A172 (cell line): ENCODE measurements around the gene MTERF2. TPM values are rescaled to one million over a fixed set of nuclear protein-coding genes. Genes with fewer than 3 reads are reported as not detected.
"Not testable (repeated sequence)": the region's sequence is repeated elsewhere in the genome, so short reads cannot be mapped to it uniquely, and the experiment has no call there.

ENCODE experiments used
- DNase-seq: peaks from one replicate; pipeline ENCODE4 v3.0.0-alpha.2; 2015; ENCODE audit warnings: low spot score
- total RNA-seq: library from RNA; depleted of rRNA; stranded (reverse); fragments of >200 nt; shearing (Covaris generic); gene quantifications from 2 replicates; pipeline ENCODE4 v1.2.3, GENCODE V29; 2014; rRNA removed

MTERF2 gene, protein sequence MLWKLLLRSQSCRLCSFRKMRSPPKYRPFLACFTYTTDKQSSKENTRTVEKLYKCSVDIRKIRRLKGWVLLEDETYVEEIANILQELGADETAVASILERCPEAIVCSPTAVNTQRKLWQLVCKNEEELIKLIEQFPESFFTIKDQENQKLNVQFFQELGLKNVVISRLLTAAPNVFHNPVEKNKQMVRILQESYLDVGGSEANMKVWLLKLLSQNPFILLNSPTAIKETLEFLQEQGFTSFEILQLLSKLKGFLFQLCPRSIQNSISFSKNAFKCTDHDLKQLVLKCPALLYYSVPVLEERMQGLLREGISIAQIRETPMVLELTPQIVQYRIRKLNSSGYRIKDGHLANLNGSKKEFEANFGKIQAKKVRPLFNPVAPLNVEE
- total RNA-seq, result 10.2 and 13.6 TPM in 2 replicates

DNA sequence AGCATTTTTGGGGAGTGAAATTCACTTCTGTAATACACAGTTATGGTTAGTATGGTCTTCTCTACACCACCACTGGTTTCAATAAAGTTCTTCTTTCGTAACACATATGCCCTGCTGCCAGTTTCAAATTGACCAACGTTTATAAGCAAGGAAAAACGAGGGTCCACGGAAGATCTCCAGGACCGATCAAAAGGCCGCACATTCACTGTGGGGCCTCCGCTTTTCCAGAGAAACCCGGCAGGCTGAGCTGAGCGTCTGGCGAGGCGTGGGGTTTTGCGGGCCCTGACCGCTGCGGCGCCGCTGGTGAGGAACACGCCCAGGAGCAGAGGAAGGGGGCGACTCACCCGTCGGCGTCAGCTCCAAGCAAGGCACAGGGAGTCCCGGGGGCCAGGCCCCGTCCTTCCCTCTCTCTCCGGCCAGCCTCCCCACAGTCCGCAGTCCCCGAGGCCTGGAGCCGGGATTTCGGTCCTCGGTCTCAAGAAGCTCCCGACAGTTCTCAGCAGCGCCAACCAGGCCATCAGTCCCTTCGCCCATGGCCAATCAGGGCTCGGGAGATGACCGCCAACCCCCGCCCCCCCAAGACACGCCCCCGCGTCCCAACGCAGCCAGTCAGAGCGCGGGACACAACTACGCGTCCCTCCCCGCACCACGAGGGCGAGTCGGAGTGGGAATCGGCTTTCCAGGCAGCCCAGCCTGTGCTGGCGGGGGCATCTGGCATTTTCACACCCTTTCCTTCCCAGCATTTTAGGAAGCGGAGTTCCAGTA lies at the start of gene MTERF2:
Gene MTERF2 (minus strand): TSS at position 522 of the 765 bp plus-strand sequence. CDS start 8,432 bp downstream, outside the sequence.
- DNase-seq, result peak; percentile 88

DNA sequence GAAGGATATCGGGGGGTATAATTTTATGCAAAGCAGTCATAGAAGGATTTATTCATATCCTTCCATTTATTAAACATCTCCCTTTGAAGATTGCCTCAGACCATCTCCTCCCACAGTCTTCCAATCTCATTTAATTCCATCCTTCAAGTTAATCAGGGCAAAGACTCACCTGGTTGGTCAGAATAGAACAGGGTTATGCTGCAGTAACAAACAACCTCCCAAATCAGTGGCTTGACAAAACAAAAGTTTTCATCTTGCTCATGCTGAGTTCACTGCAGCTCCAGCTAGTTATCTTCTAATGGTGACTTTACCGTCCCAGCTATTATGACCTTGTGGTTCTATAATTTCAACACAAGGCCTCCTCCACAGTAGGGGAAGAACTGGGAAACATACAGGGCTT lies 48.8 kb upstream of the MTERF2 start:
- DNase-seq, result no peak

DNA sequence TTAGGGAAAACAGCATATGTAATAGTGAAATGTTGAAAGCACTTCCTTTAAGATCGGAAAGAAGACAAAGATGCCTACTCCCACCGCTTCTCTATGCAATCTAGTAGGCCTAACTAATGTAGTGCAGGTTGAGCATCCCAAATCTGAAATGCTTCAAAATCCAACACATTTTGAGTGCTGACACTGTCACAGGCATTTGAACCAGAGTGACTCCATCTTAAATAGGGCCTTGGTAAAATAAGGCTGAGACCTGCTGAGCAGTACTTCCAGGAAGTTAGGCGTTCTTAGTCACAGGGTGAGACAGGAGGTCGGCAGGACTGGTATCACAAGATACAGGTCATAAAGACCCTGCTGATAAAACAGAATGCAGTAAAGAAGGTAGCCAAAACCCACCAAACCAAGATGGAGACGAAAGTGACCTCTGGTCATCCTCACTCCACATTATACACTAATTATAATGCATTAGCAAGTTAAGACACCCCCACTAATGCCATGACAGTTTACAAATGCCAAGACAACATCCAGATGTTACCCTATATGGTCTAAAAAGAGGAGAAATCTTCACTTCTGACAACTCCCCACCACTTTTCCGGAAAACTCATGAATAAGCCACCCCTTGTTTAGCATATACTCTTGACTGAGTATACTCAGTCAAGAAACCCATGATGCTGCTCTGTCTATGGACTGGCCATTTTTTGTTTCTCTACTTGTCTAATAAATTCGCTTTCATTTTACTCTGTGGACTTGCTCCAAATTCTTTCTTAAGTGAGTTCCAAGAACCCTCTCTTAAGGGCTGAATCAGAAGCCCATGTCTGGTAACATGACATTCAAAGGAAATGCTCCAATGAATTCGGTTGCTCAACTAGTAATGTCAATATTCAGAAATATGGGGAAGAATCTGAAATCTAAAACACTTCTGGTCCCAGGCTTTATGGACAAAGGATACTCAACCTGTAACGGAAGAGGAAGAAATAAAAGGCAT lies 47.1 kb upstream of the MTERF2 start:
- no peak for DNase-seq

DNA sequence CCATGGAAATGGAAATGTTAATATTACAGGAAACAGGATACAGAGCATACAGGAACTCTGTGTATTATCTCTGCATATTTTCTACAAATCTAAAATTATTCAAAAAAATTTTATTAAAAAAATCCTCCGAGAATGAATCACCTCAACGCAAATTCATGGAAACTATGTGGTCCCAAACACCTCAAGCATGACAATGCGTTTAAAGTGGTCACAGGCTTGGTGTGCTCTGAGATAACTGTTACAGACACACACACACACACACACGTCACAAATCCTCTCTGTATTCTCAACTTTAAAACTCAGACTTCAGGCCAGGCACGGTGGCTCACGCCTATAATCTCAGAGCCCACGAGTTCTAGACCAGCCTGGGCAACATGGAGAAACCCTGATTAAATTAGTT lies 45.3 kb upstream of the MTERF2 start:
- no peak for DNase-seq

GRCh38 chr12:107031061-107031460 lies 44.1 kb upstream of the MTERF2 start:
- DNase-seq, result no peak

DNA sequence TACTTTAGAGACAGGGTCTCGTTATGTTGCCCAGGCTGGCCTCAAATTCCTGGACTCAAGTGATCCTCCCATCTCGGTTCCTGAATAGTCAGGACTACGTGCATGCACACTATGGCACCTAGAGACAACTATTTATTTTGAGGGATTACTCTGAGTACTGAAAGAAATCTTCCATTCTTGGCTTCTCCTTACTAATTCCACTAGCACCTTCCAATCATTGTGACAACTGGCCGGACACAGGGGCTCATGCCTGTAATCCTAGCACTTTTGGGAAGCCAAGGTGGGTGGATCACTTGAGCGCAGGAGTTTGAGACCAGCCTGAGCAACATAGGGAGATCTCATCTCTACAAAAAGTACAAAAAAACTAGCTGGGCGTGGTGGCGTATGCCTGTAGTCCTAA lies 42.1 kb upstream of the MTERF2 start:
- DNase-seq, result no peak

GRCh38 chr12:107027636-107028053 lies 40.7 kb upstream of the MTERF2 start:
- peak; percentile 64 for DNase-seq

GRCh38 chr12:107026806-107027635 lies 40.1 kb upstream of the MTERF2 start:
- no peak for DNase-seq

GRCh38 chr12:107026356-107026755 lies 39.4 kb upstream of the MTERF2 start:
- not testable (repeated sequence) for DNase-seq

- DNase-seq, result no peak
Measured at GRCh38 chr12:107025671-107026070, 38.7 kb upstream of the MTERF2 start.

- DNase-seq, result no peak
Measured at GRCh38 chr12:107019546-107019945, 32.6 kb upstream of the MTERF2 start.

DNA sequence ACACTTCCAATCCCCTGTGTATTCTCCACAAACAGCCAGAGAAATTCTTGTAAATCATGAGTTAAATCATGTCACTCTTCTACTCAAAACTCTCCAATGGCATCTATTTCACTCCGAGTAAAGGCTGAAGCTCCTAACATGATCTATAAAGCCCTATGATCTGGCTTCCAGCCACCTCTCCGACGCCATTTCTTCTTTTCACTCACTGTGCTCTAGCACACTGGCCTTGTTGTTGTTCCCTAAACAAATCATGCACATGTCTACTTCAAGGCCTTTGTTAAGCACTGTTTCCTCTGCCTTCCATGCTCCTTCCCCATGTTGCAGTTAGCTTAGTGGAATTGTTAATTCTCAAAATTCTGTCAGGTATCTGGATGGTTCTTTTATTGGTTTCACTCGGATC lies 30.1 kb upstream of the MTERF2 start:
- no peak for DNase-seq

DNA sequence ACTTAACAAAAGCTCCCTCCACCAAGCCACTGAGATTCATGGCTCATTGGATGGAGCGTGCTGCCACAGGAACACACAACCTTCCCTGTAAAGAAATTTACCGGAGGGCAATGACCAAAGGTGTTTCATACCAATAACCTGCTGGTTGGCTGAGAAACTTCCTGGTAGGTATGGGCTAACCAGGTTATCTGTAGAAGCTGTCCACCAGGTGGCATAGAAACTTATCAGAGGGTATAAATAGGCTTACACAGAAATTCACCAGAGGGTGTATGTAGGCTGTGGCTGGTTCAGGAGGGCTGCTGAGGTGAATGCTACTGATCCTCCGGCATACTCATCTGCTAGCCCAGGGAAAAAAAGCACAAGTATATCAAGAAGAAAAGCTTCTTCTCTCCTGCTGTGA lies 27.1 kb upstream of the MTERF2 start:
- no peak for DNase-seq

DNA sequence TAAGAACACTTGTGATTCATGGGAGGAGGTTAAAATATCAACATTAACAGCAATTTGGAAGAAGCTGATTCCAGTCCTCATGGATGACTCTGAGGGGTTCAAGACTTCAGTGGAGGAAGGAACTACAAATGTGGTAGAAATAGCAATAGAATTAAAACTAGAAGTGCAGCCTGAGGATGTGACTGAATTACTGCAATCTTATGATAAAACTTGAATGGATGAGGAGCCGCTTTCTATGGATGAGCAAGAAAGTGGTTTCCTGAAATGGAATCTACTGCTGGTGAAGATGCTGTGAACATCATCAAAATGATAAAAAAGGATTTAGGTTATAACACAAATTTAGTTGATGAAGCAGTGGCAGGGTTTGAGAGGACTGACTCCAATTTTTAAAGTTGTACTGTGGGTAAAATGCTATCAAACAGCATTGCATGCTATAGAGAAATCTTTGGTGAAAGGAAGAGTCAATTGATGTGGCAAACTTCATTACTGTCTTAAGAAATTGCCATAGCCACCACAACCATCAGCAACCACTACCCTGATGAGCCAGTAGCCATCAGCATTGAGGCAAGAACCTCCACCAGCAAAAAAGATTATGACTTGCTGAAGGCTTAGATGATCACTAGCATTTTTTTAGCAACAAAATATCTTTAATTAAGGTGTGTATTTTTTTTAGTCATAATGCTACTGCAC lies 25.9 kb upstream of the MTERF2 start:
- DNase-seq, result no peak

DNA sequence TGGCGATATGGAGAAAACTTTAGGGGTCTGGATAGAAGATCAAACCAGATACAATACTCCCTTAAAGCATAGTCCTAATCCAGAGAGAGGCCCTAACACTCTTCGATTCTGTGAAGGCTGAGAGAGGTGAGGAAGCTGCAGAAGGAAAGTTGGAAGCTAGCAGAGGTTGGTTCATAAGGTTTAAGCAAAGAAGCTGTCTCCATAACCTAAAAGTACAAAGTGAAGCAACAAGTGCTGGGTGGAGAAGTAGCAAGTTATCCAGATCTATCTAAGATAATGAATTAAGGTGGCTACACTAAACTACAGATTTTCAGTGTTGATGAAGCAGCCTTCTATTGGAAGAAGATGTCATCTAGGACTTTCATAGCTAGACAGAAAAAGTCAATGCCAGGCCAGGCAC lies 24.6 kb upstream of the MTERF2 start:
- no peak for DNase-seq

GRCh38 chr12:107007411-107007810 lies 20.5 kb upstream of the MTERF2 start:
- no peak for DNase-seq

DNA sequence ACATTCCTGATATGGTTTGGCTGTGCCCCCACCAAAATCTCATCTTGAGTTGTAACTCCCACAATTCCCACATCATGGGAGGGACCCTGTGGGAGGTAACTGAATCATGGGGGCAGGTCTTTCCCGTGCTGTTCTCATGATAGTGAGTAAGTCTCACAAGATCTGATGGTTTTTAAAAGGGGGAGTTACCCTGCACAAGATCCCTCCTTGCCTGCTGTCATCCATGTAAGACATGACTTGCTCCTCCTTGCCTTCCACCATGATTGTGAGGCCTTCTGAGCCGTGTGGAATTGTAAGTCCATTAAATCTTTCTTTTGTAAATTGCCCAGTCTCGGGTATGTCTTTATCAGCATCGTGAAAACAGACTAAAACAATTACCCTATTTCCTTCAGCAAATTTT lies 15.7 kb upstream of the MTERF2 start:
- not testable (repeated sequence) for DNase-seq

DNA sequence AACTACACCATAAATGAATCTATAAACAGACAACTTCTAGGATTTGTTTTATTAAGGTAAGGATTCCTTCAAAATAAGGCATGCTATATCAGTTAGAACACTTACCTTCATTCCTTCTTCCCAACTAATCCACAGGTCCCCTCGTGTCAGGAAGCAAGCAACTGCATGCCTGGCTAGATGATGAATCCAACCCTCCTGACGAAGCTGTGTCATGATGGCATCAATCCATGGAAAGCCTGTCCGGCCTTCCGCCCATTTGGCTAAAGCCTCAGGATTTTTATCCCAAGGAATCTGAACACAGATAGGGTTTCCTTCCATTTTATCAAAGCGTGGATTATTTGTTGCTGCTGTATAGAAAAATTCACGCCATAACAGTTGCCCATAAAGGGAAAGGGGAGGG lies 12.5 kb upstream of the MTERF2 start:
- DNase-seq, result no peak

GRCh38 chr12:106997916-106998315 lies 11.0 kb upstream of the MTERF2 start:
- DNase-seq, result no peak

DNA sequence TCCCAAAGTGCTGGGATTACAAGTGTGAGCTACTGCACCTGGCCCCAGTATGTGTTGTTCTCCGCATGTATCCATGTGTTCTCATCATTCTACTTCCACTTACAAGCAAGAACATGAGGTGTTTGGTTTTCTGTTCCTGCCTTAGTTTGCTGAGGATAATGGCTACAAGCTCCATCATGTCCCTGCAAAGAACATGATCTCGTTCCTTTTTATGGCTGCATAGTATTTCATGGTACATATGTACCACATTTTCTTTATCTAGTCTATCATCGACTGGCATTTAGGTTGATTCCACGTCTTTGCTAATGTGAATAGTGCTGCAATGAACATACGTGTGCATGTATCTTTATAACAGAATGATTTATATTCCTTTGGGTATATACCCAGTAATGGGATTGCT lies 9.2 kb upstream of the MTERF2 start:
- DNase-seq, result not testable (repeated sequence)
